OCI-LY7 (cell line): Measurements from ENCODE around the gene INHBB. TPM values are rescaled to one million over a fixed set of nuclear protein-coding genes. Genes with fewer than 3 reads are reported as not detected.

Experiments
- BruUV-seq: library from RNA; stranded (reverse); fragments of 400-500 nt; replicated peaks from 2 replicates; lab custom pipeline; 2021; lab: Mats Ljungman, UMichigan
- CTCF ChIA-PET: fragments of 300-600 bp; sonication (Branson Sonifier 250); formaldehyde crosslinking; loops from one replicate; lab custom pipeline; 2022; ENCODE audit warnings: antibody characterized with exemption; ENCODE audit not compliant: unreplicated experiment; lab: Charles Lee
- POLR2A ChIA-PET: fragments of 300-600 bp; sonication (Branson Sonifier 250); formaldehyde crosslinking; loops from one replicate; lab custom pipeline; 2022; ENCODE audit warnings: antibody characterized with exemption; lab: Charles Lee
- DNase-seq: peaks from one replicate; pipeline ENCODE4 v3.0.0-alpha.2; 2015; ENCODE audit warnings: low spot score
- H2AFZ ChIP-seq: fragments of 200-600 bp; sonication (generic), shearing (Covaris generic); 2 replicates; pipeline ENCODE4 v1.6.1; 2014; ENCODE audit warnings: mild to moderate bottlenecking, antibody characterized with exemption, low read length, moderate library complexity
- H3K27ac ChIP-seq: fragments of 200-600 bp; sonication (generic); 2 replicates; pipeline ENCODE4 v1.5.1; 2014; ENCODE audit warnings: mixed run types, low read depth, mild to moderate bottlenecking, moderate library complexity, low read length, inconsistent platforms; ENCODE audit not compliant: poor library complexity, severe bottlenecking
- H3K36me3 ChIP-seq: fragments of 200-600 bp; sonication (generic); 2 replicates; pipeline ENCODE4 v1.6.1; 2014; ENCODE audit warnings: mild to moderate bottlenecking, antibody characterized with exemption, low read length, moderate library complexity, mixed read lengths; ENCODE audit not compliant: insufficient read depth
- H3K4me1 ChIP-seq: fragments of 200-600 bp; sonication (generic); 2 replicates; pipeline ENCODE4 v1.5.1; 2014; ENCODE audit warnings: mild to moderate bottlenecking, low read length; ENCODE audit not compliant: insufficient read depth, poor library complexity, severe bottlenecking
- H3K4me2 ChIP-seq: fragments of 200-600 bp; sonication (generic); 2 replicates; pipeline ENCODE4 v1.6.1; 2014; ENCODE audit warnings: mild to moderate bottlenecking, low read length
- H3K4me3 ChIP-seq: fragments of 200-600 bp; sonication (generic); 2 replicates; pipeline ENCODE4 v1.5.1; 2014; ENCODE audit warnings: mild to moderate bottlenecking, low read depth, low read length; ENCODE audit not compliant: poor library complexity, severe bottlenecking
- H3K79me2 ChIP-seq: fragments of 200-600 bp; sonication (generic); 2 replicates; pipeline ENCODE4 v1.6.1; 2016; ENCODE audit warnings: low read depth, mild to moderate bottlenecking, low read length, moderate library complexity, mixed read lengths; ENCODE audit not compliant: insufficient read depth
- H3K9me2 ChIP-seq: fragments of 200-600 bp; sonication (generic); 2 replicates; pipeline ENCODE4 v1.6.1; 2016; ENCODE audit warnings: mild to moderate bottlenecking, low read length, mixed read lengths; ENCODE audit not compliant: insufficient read depth
- H3K9me3 ChIP-seq: fragments of 200-600 bp; sonication (generic); 2 replicates; pipeline ENCODE4 v1.6.1; 2014; ENCODE audit warnings: mild to moderate bottlenecking, mixed run types, low read length, mixed read lengths
- H4K20me1 ChIP-seq: fragments of 200-600 bp; sonication (generic); 2 replicates; pipeline ENCODE4 v1.6.1; 2014; ENCODE audit warnings: mild to moderate bottlenecking, antibody characterized with exemption, low read length, moderate library complexity, mixed read lengths; ENCODE audit not compliant: insufficient read depth
- EZH2phosphoT487 ChIP-seq: fragments of 200-600 bp; sonication (generic); IDR thresholded peaks from 2 replicates; pipeline ENCODE4 v1.6.1; 2018; ENCODE audit warnings: low read depth, borderline replicate concordance, mild to moderate bottlenecking, mixed run types, antibody characterized with exemption, low read length, moderate library complexity, mixed read lengths
- intact Hi-C: fragments of 100-400 bp; cut with micrococcal nuclease; formaldehyde crosslinking; loops from one replicate; pipeline ENCODE4 v1.10.0; 2022; ENCODE audit not compliant: unreplicated experiment
- total RNA-seq, 2 experiments: library from RNA; depleted of rRNA in 1 of 2; stranded (reverse); fragments of >200 nt in 1 of 2; shearing (Covaris generic) in 1 of 2; gene quantifications; 2 replicates each; pipeline ENCODE4 v1.2.3, GENCODE V29; 2014 to 2022
- TF ChIP-seq, protein P1 (sequence below): fragments of 200-600 bp; sonication (generic); conservative IDR thresholded peaks from 2 replicates; pipeline ENCODE4 v1.5.1; 2014; ENCODE audit warnings: mild to moderate bottlenecking, antibody characterized with exemption, low read length, moderate library complexity, mixed read lengths

The INHBB gene
- total RNA-seq, 2 experiments from 2014 or later = not detected

DNA sequence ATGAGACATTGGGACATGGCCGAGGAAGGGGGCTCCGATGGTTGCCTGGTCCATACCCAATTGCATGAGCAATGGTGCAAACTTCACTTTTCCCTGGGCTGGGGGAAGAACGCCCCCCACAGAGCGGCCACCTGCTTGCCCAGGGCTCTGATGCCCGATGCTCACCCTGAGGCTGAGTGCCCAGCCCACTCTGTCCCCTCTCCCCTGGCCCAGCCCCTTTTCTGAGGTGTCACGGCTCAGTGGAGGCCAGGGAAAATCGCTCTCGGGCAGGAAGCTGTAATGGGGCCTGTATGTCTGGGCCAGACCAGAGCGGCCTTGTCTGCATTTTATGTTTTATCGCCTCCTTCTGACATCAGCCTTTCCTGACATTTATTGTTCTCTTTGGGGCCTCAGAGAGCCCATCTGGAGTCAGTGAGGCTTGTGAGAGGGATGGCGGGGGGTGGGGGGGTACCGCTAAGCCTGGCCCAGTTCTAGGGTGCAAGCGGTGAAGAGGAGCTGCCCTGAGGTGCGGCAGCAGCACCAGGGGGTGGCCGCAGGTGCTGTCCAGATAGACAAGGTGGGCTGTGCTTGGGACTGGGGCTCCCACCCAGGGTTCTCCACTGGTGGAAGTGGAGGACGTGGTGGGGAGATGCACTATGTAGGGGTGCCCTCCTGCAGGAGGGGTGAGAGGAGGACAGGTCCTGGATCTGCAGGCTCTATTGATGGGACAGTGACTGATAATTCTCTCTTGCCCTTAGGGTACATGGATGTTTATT is 46.2 kb downstream of the INHBB start:
- ChIA-PET POLR2A (no interaction called here), CTCF (no interaction called here)
- Histone ChIP-seq H3K9me3 (no peaks in the 10 kb centered on the region), H3K4me1 (no peaks in the 10 kb centered on the region), H3K4me3 (no peak overlapping the region), H3K9me2 (no peaks in the 10 kb centered on the region), H3K36me3 (no peaks in the 10 kb centered on the region), H2AFZ (no peak overlapping the region), H3K27ac (no peak overlapping the region), H3K4me2 (no peak overlapping the region), H3K79me2 (no peaks in the 10 kb centered on the region), H4K20me1 (no peaks in the 10 kb centered on the region)
- no peak for TF ChIP-seq EZH2phosphoT487
- TF ChIP-seq, protein P1, sequence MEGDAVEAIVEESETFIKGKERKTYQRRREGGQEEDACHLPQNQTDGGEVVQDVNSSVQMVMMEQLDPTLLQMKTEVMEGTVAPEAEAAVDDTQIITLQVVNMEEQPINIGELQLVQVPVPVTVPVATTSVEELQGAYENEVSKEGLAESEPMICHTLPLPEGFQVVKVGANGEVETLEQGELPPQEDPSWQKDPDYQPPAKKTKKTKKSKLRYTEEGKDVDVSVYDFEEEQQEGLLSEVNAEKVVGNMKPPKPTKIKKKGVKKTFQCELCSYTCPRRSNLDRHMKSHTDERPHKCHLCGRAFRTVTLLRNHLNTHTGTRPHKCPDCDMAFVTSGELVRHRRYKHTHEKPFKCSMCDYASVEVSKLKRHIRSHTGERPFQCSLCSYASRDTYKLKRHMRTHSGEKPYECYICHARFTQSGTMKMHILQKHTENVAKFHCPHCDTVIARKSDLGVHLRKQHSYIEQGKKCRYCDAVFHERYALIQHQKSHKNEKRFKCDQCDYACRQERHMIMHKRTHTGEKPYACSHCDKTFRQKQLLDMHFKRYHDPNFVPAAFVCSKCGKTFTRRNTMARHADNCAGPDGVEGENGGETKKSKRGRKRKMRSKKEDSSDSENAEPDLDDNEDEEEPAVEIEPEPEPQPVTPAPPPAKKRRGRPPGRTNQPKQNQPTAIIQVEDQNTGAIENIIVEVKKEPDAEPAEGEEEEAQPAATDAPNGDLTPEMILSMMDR = no peak
- intact Hi-C loops = no loop called here
- DNase-seq = no peak
- BruUV-seq = no TSS peak

DNA sequence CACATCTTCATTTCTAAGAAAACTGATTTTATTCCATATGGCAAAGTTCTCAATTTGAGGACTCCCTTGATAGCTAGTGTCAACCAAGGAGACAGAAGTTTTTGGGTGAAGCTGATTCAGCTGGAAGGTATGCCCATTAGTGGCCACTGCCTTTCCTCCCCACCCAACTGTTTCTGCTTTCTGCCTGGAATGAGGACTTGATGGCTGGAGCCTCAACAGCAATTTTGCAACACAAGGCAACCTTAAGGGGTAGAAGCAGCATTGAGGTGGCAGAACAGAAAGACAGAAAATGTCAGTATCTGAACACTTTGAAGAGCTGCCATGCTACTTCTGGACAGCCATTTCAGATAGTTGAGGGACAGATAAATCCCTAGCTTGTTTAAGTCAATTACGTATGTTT is 47.0 kb downstream of the INHBB start:
- no peaks in the 10 kb centered on the region for H4K20me1 ChIP-seq
- no peaks in the 10 kb centered on the region for H3K9me3 ChIP-seq
- POLR2A ChIA-PET = no interaction called here
- DNase-seq = no peak
- TF ChIP-seq, protein P1 = no peak
- TF ChIP-seq EZH2phosphoT487 = no peak
- CTCF ChIA-PET = no interaction called here
- no peaks in the 10 kb centered on the region for H3K36me3 ChIP-seq
- no peak overlapping the region for H3K4me2 ChIP-seq
- H3K79me2 ChIP-seq = no peaks in the 10 kb centered on the region
- no peaks in the 10 kb centered on the region for H3K4me1 ChIP-seq
- no TSS peak for BruUV-seq
- intact Hi-C loops = no loop called here
- no peak overlapping the region for H3K27ac ChIP-seq
- no peaks in the 10 kb centered on the region for H3K9me2 ChIP-seq
- no peak overlapping the region for H3K4me3 ChIP-seq
- H2AFZ ChIP-seq = no peak overlapping the region

DNA sequence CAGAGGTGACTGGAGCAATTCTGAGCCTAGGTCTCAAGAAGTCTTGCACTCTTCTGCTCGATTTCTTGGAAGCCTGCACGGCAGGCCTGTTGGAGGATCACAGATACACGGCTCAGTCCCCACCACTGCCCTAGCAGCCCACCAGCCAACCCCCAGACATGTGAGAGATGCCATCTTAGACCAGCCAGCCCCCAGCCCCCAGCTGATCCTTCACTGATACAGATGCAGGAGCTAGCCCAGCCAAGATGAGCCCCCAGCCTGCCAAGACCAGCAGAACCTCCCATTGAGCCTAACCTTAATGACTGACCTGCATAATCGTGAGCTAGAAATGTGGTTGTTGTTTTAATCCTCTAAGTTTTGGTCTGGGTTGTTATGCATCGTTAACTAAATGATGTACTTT is 47.5 kb downstream of the INHBB start:
- Histone ChIP-seq H4K20me1 (no peaks in the 10 kb centered on the region), H3K9me3 (no peaks in the 10 kb centered on the region), H2AFZ (no peak overlapping the region), H3K4me3 (no peak overlapping the region), H3K9me2 (no peaks in the 10 kb centered on the region), H3K4me1 (no peaks in the 10 kb centered on the region), H3K27ac (no peak overlapping the region), H3K4me2 (no peak overlapping the region), H3K36me3 (no peaks in the 10 kb centered on the region), H3K79me2 (no peaks in the 10 kb centered on the region)
- no peak for DNase-seq
- BruUV-seq = no TSS peak
- ChIA-PET CTCF (no interaction called here), POLR2A (no interaction called here)
- intact Hi-C loops = no loop called here
- TF ChIP-seq, protein P1 = no peak
- TF ChIP-seq EZH2phosphoT487 = no peak
